LNCAP (cell line): ENCODE measurements around the gene ENGASE.

Experiments
- CTCF ChIP-seq: fragments of 450-650 bp; IDR thresholded peaks from 2 replicates; pipeline ENCODE4 v1.5.1; 2017; ENCODE audit warnings: mild to moderate bottlenecking

Gene ENGASE

GRCh38 chr17:79073706-79074088 lies 927 bp upstream of the ENGASE start:
- no peak for TF ChIP-seq CTCF

DNA sequence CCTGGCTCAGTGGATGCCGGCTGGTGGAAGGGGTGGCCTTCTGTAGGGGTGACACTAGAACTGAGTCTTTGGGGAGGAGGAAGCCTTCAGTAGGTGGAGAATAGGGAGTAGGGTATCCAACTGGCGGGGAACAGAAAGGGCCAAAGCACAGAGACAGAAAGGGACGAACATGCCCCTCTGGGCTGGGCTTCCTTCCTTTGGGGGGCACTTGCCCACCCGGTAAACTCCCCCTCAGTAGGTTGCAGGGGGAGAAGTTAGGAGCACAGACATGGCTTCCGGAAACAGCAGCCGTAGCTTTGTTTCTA lies 774 bp downstream of the ENGASE start:
- TF ChIP-seq CTCF = no peak

- no peak for TF ChIP-seq CTCF
These were observed 1.3 kb downstream of the ENGASE start for GRCh38 chr17:79075861-79076406.

GRCh38 chr17:79077587-79077986 lies 3.0 kb downstream of the ENGASE start:
- no peak for TF ChIP-seq CTCF

DNA sequence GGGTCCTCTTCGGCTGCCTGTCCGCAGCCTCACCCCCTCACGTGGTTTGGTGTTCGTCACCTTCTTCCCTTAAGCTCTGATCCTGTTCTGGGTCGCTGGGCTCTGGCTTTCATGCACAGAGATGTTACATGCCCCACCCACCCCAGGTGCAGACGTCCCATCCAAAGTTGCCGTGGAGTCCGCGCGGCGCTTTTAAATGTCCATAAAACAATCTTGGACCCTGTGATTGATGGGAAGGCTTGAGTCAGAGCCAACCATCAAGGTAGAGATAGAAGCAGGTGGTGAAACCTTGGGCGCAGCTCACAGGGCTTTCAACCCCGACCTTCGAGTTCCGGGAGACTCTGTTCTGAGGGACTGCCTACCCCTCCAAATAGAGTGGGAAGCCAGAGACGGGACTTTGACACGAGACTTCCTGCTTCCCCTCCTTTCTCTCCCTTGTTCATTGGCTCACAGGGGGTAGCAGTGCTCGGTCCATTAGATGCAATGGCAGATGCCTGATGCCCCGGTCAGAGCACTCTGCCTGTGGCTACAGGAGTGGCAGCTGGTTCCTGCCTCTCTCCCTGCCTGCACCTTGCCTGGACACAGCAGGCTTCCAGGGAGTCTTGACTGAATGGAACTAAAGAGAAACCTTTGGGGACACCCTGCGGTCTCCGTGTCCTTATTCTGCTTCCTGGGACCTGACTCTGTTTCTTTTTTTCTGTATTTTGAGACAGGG lies 4.0 kb downstream of the ENGASE start:
- no peak for TF ChIP-seq CTCF

- no peak for TF ChIP-seq CTCF
These were observed 5.0 kb downstream of the ENGASE start for GRCh38 chr17:79079421-79080200.

DNA sequence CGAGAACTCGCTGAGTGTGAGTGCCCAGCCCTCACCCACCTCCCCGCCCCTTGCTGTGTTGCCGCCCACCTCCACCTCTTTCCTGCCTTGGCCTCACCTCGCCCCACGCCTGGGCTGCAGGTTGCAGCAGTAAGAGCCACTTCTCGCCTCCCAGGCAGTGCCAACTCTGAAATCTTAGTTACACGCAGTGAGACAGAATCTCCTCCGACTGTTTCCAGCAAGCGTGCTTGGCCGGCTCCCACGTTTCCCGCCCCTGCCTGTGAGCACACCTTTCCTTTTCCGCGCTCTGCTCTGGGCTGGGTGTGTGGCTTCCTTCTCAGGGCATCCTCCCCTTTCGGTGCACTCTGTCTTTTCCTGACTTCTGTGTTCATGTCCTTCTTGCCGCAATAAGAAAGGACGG lies 5.7 kb downstream of the ENGASE start:
- no peak for TF ChIP-seq CTCF
